ENCODE data around the gene PLCL2. TPM values are rescaled to one million over a fixed set of nuclear protein-coding genes. Genes with fewer than 3 reads are reported as not detected.

PLCL2 gene
- total and polyA plus RNA-seq, 7 donors = 8.0 to 12.6 (median 11.6) TPM

- peak overlapping the region; percentile 61 to 81 (median 74) for H3K4me3 ChIP-seq
- intact Hi-C loops (cut with DNase I) = loop anchor here (5.0 kb wide), 1 partner anchor 41 kb away; no protein-coding TSS in a partner anchor
- WGBS, 2 donors = 58 to 79% methylated on average over 16 of the region's 16 CpGs
Observed at GRCh38 chr3:16883723-16884083, 1.1 kb upstream of the PLCL2 start.

GRCh38 chr3:16884084-16884747, 539 bp upstream of the PLCL2 start:
- TF ChIP-seq, protein P1, sequence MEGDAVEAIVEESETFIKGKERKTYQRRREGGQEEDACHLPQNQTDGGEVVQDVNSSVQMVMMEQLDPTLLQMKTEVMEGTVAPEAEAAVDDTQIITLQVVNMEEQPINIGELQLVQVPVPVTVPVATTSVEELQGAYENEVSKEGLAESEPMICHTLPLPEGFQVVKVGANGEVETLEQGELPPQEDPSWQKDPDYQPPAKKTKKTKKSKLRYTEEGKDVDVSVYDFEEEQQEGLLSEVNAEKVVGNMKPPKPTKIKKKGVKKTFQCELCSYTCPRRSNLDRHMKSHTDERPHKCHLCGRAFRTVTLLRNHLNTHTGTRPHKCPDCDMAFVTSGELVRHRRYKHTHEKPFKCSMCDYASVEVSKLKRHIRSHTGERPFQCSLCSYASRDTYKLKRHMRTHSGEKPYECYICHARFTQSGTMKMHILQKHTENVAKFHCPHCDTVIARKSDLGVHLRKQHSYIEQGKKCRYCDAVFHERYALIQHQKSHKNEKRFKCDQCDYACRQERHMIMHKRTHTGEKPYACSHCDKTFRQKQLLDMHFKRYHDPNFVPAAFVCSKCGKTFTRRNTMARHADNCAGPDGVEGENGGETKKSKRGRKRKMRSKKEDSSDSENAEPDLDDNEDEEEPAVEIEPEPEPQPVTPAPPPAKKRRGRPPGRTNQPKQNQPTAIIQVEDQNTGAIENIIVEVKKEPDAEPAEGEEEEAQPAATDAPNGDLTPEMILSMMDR (IDR thresholded peaks at IDR 0.05) = peak in 2 of 4 experiments; percentile 24 to 47
- no peak for TF ChIP-seq EP300 (IDR thresholded peaks at IDR 0.05)
- no peak for TF ChIP-seq POLR2A (IDR thresholded peaks at IDR 0.05)
- no peak for TF ChIP-seq POLR2AphosphoS5 (IDR thresholded peaks at IDR 0.05)
- intact Hi-C loops (cut with DNase I) = loop anchor here (5.0 kb wide), 1 partner anchor 42 kb away; no protein-coding TSS in a partner anchor
- no peaks in the 10 kb centered on the region for H3K27me3 ChIP-seq
- no peaks in the 10 kb centered on the region for H3K36me3 ChIP-seq
- H3K27ac ChIP-seq = peak overlapping the region; percentile 77 to 88 (median 82)
- no peaks in the 10 kb centered on the region for H3K9me3 ChIP-seq
- peak; percentile 77 for DNase-seq
- H3K4me3 ChIP-seq = peak overlapping the region; percentile 61 to 81 (median 74)
- 1 to 2% methylated on average over 81 of the region's 81 CpGs for WGBS, 2 donors
- H3K4me1 ChIP-seq = peaks cover 0 to 25% (median 11%) of the 10 kb centered on the region in 4 donors

More at GRCh38 chr3:16883723-16884083, 1.1 kb upstream of the PLCL2 start:
- no peaks in the 10 kb centered on the region for H3K36me3 ChIP-seq
- no peaks in the 10 kb centered on the region for H3K27me3 ChIP-seq
- peak overlapping the region; percentile 77 to 88 (median 82) for H3K27ac ChIP-seq
- peaks cover 0 to 25% (median 11%) of the 10 kb centered on the region in 4 donors for H3K4me1 ChIP-seq
- no peaks in the 10 kb centered on the region for H3K9me3 ChIP-seq
- DNase-seq = no peak
- TF ChIP-seq EP300 (IDR thresholded peaks at IDR 0.05) = no peak

DNA sequence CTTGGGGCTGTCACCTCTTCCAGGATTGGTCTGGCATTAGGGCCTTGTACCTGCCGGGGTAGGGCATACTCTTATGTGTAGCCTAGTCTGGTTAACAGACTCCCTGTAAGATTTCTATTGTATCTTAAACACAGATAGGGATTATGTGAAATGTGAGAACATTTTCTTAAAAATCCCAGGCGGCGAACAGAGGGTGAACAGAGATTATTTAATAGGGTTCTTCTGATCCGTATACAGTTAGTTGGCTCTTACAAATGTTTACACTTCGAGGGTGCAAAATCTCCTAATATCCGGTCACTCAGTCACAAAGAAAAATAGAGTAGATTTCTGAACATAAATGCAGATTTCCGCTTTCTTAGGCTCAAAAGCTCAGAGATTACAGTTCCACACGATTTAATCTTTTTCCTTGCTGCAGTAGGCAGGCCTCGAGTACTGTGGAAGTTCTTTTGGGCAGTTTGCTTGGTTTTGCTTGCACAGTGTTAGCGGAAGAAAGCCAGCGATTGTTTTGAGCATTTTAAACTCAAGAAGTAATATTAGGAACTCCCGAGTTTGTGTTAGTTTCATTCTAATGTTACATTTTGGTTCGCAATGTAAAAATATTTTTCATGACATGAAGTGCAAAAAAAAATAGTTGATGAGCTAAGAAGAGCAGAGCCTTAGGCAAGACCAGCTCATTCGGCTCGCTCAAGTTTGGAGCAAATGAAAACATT, 993 bp downstream of the PLCL2 start:
- Histone ChIP-seq H3K4me1 (peaks cover 0 to 25% (median 11%) of the 10 kb centered on the region in 4 donors), H3K27me3 (no peaks in the 10 kb centered on the region), H3K9me3 (no peaks in the 10 kb centered on the region), H3K36me3 (no peaks in the 10 kb centered on the region), H3K4me3 (peak overlapping the region; percentile 61 to 81 (median 74)), H3K27ac (peak overlapping the region; percentile 77 to 88 (median 82))
- 7 to 11% methylated on average over 15 of the region's 15 CpGs for WGBS, 2 donors
- no peak for DNase-seq
- TF ChIP-seq EP300 (IDR thresholded peaks at IDR 0.05) = no peak
- no peak for TF ChIP-seq POLR2A (IDR thresholded peaks at IDR 0.05)
- no peak for TF ChIP-seq POLR2AphosphoS5 (IDR thresholded peaks at IDR 0.05)
- TF ChIP-seq, protein P1 (IDR thresholded peaks at IDR 0.05) = no peak
- intact Hi-C loops (cut with DNase I) = no loop called here

- Histone ChIP-seq H3K9me3 (no peaks in the 10 kb centered on the region), H3K4me3 (peak overlapping the region; percentile 61 to 81 (median 74)), H3K36me3 (no peaks in the 10 kb centered on the region), H3K27ac (peak overlapping the region; percentile 77 to 88 (median 82)), H3K27me3 (no peaks in the 10 kb centered on the region), H3K4me1 (peaks cover 0 to 25% (median 11%) of the 10 kb centered on the region in 4 donors)
- TF ChIP-seq POLR2A (IDR thresholded peaks at IDR 0.05) (no peak), EP300 (IDR thresholded peaks at IDR 0.05) (no peak), POLR2AphosphoS5 (IDR thresholded peaks at IDR 0.05) (no peak)
- TF ChIP-seq, protein P1 (IDR thresholded peaks at IDR 0.05) = no peak
- intact Hi-C loops (cut with DNase I) = no loop called here
- 6 to 21% methylated on average over 3 of the region's 3 CpGs for WGBS, 2 donors
- DNase-seq = no peak
Observed at GRCh38 chr3:16886303-16886683, 1.5 kb downstream of the PLCL2 start.

GRCh38 chr3:16887130-16887529, 2.4 kb downstream of the PLCL2 start:
- no peaks in the 10 kb centered on the region for H3K27me3 ChIP-seq
- DNase-seq = no peak
- intact Hi-C loops (cut with DNase I) = no loop called here
- H3K36me3 ChIP-seq = no peaks in the 10 kb centered on the region
- H3K27ac ChIP-seq = no peak overlapping the region
- H3K4me1 ChIP-seq = peaks cover 0 to 25% (median 11%) of the 10 kb centered on the region in 4 donors
- H3K9me3 ChIP-seq = no peaks in the 10 kb centered on the region
- 88 to 93% methylated on average over 1 of the region's 1 CpG for WGBS, 2 donors
- no peak for TF ChIP-seq POLR2A (IDR thresholded peaks at IDR 0.05)
- no peak overlapping the region for H3K4me3 ChIP-seq
